DMS79 treated with DMSO at 0.1 percent for 48 hours (cell line): Measurements from ENCODE around the gene DRC7.

ENCODE experiments used
- DNase-seq: peaks from one replicate; lab custom pipeline; 2025; lab: John Stamatoyannopoulos, UW

The DRC7 gene, protein sequence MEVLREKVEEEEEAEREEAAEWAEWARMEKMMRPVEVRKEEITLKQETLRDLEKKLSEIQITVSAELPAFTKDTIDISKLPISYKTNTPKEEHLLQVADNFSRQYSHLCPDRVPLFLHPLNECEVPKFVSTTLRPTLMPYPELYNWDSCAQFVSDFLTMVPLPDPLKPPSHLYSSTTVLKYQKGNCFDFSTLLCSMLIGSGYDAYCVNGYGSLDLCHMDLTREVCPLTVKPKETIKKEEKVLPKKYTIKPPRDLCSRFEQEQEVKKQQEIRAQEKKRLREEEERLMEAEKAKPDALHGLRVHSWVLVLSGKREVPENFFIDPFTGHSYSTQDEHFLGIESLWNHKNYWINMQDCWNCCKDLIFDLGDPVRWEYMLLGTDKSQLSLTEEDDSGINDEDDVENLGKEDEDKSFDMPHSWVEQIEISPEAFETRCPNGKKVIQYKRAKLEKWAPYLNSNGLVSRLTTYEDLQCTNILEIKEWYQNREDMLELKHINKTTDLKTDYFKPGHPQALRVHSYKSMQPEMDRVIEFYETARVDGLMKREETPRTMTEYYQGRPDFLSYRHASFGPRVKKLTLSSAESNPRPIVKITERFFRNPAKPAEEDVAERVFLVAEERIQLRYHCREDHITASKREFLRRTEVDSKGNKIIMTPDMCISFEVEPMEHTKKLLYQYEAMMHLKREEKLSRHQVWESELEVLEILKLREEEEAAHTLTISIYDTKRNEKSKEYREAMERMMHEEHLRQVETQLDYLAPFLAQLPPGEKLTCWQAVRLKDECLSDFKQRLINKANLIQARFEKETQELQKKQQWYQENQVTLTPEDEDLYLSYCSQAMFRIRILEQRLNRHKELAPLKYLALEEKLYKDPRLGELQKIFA

DNA sequence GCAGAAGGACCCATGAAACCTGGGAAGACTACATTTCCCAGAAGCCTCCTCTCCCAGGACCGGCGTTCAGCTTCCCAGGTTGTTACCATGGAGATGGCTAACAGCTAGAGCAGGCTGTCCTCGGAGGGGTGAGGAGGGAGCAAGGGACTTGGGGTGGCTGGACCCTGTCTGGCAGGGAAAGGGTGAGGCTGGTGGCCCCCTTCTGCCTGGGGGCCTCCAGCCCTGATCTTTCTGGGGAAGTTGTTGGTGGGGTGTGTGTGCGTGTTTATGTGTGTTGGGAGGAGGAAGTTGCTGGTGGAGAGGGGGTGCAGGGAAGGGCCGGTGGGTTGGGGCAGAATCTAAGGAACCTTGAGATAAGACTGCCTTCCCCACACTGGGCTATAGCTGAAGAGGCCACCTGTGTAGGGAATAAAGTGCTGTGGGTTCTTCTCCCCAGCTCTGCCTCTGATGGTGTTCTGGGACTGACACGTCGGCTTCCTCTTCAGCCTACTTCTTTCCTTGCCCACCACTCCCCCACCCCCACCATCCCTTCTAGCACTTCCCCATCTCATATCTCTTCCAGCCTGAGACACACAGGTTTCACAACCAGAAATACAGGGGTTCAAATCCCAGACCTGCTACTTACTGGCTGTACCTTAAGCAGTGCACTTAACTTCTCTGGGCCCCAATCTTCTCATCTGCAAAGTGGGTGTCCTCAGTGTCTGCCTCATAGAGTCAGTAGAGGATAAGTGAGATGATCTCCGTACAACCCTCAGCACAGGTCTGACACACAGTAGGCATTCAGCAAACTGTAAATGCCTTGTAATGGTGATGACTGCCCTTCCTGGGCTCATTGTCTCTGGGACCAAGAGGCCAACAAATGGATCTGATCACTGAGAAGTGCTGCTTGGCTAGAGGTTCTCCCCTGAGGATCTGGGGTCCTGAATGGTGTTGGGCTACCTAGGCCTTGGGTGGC lies at the start of gene DRC7:
Gene DRC7 (plus strand): TSS at position 82 of the 955 bp plus-strand sequence. CDS start 3,144 bp downstream, outside the sequence.
- DNase-seq: peak; percentile 17

DNA sequence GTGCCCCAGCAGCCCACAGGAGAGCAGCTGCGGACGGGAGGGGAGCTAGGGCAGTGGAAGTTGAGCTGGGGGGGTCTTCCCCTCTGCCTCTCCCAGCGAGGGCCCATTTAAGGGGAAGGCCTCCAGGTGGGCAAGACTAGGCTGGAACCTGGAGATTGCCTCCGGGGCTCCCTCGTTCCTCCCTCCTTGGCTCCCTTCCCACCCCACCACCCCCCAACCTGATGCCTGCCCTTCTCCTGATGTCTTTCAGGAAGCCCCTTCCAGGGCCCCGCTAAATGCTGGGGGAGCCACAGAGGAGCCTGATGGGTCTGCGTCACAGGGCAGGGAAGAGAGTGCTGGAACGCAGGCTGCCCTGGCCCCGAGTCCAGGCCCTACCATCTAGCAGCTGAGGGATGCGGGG lies 49.4 kb upstream of the DRC7 start:
- no peak for DNase-seq

DNA sequence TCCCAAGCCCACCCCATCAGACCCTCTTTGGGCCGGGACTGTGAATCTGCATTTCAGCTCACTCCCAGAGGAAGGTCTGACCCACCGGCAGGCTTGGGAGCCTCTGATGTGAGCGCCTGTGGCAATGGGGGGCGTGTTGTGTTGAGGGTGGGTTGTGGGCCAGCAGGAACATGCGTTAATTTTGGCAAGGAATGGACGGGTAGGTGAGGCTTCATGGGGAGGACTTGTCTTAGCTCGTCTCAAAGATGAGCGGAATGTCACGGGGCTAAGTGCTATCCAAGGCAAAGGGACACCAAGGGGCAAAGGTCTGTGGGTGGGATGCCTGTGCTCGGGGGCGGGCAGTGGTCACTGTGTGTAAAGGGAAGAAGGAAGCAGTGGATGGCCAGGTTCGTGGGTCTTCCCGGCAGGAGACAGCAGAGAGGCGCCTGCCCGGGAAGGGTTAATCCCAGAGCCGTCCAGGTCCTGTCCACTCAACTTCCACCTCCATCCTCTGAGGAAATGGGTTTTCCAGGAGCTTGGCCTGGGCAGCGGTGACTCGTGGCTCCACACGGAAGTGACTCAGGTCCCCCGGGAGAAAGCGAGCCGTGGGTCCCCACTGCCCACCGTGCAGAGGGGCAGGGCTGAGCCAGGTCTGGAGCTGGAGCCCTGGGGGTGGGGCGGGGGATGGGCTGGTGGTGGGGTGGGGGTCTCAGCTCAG lies 48.8 kb upstream of the DRC7 start:
- DNase-seq: no peak

DNA sequence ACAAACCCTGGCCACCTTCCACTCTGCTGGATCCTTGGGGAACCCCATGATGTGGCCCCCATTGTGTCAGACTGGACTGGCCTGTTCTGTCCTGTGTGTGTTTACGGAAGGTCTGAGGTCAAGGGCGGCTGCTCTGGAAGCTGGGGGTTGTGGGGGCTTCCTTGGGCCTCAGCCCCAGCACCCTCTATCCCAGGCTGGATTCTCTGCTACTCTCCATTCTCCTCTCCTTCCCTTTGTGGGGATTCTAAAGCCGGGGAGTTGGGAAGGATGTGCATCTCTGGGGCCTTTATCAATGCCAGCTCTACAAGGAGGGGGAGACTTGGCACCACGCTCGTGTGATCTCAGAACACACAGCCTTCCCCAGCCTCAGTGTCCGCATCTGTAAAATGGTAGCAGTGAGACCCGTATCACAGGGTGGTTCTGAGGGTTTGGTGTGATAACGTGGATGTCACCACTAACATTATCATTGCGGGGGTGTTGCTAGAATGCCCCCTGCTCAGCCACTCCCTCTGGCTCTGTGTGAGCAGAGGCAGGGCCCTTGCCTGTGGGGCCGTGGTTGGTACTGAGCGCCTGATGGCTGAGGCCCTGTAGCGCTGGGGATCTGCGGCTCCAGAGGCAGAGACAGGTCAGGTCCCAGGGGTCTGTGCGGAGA lies 48.1 kb upstream of the DRC7 start:
- no peak for DNase-seq

DNA sequence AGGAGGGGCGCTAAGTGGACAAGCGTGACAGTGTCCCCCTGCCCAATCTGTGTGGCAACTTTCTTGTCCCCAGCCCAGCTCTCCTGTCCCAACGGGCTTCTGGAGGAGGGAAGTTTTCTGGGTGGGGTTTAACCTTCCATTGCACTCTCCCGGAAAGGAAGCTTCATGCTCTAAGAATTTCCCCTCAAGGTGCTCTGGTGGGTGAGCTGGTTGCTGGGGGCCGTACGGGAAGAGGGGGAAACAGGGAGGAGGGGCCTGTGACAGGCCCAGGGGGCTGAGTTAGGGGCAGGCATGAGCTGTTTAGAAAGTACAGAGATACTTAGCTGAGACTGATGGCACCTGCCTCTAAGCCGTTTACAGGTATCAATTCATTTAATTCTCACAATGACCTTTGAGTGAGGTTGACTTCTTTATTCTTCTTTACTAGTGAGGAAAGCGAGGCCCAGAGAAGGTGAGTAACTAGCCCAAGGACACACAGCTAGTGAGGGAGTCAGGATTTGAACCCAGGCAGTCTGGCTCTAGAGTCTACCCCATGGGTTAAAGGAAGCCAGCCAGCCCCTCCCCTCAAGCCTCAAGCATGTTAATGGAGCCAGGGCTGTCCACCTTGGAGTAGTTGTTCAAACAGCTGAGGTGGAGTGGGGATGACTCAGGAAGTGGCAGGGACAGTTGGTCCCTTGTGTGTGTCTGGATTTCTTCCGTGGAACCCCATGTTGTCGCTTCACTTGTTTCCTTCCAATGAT lies 47.3 kb upstream of the DRC7 start:
- no peak for DNase-seq

DNA sequence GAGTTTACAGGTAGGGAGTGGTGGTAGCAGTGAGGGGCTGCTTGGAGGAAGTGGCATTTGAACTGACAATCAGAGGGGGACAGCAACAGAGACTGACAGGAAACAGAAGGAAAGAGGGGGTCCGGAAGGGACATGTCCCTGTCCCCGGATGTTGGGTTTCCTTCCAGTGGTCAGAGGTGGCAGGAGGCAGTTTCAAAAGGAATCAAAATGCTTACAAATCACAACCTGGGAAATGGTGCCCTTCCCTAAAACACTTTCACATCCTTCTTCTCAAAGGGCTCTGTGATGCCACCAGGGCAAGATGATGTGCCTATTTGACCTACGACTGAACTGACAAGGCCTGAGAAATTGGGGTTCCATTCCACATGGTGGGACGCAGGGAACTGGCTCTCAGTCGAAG lies 46.5 kb upstream of the DRC7 start:
- no peak for DNase-seq

DNA sequence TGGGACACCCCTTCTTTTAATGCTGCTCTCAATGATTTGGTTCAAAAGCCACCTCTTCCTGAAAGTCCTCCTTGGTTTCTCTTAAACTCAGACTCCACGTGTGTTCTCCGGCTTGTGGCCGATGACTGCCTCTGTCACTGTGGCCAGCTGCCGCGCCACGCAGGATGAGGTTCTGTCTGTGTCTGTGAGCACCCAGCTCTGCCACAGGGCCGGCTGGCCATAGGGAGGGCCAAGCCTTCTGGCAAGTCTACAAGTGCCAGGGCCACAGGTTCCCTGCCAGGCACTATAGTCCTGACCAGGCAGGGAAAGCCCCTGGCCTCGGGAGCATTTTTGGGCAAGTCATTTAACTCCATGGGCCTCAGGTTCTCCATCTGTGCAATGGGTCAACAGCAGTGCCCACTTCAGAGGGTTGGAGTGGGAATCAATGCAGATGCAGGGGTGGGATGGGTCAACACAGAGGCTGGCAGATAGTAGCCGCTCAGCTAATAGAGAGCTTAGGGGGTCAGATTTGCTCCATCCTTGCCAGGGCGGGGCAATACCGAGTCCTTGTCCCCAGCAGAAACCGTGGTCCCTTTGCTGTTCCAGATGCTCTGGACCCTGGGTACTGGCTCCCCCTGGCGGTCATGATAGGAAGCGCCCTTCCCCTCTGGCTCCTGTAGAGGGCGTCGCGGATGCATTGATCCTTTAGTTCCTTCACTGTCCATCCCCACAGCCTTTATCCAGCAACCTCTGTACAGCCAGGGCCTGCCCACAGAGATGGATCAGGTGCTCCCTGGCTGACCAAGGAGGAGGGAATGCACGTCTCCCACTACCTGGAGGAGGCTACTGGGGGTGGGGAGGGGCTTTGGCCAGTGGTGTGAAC lies 45.8 kb upstream of the DRC7 start:
- DNase-seq: peak; percentile 2

DNA sequence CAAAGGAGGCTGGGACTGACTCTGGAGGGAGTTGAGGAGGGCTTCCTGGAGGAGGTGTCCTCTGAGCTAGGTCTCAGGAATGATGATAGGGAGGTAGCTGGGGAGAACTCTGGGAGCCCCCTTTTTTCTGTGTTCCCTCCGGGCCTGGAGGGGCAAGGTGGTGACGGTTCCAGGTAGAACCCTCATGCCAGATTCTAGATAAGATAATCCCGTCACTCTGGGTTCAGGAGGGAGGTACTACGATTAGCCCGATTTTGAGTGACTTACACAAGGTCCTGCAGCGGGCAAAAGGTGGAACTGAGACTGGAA lies 45.2 kb upstream of the DRC7 start:
- DNase-seq: no peak

DNA sequence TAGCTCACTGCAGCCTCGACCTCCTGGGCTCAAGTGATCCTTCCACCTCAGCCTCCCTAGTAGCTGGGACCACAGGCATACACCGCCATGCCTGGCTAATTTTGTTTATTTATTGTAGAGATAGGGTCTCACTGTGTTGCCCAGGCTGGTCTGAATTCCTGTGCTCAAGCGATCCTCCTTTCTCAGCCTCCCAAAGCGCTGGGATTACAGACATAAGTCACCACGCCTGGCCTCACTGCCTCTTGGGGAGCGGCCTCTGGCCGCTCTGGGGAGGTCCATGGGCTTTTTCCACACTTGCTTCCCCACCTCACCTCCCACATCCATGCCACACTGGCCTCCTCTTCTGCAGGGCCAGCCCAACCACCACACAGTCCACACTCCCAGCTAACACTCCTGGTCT lies 44.8 kb upstream of the DRC7 start:
- DNase-seq: no peak

DNA sequence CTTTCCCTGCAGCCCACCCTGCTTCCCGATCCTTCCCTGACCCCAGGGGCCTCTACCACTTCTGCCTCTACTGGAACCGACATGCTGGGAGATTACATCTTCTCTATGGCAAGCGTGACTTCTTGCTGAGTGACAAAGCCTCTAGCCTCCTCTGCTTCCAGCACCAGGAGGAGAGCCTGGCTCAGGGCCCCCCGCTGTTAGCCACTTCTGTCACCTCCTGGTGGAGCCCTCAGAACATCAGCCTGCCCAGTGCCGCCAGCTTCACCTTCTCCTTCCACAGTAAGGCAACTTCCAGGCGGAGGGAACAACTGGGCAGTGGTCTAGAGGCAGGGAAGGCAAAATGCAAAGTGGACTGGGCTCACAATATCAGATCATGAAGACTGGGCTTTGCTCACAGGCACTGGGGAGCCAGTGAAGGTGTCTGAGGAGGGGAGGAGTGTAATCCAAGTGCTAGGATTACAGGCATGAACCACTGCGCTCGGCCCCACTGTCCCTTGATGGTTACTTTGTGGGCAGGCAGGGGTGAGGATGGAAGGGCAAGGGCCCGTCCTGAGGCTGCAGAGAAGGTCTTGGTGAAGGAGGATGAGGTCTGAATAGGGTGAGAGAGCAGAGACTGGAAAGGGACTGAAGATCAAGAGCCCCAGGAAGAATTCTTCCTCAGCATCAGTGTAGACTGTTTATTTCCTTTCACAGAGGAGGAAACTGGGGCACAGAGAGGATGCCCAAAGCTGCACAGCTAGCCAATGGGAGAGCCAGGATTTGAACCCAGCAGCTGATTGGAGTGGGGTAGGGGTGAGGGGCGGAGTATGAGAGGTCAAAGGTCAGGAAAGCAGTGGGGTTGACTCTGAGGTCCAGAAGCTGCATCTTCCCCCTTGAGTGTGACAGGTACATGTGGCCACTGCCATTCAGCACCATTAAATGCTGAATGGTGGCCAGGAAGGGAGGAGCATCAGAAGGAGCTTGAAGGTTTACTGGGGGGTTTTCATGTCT lies 43.0 kb upstream of the DRC7 start:
- no peak for DNase-seq

DNA sequence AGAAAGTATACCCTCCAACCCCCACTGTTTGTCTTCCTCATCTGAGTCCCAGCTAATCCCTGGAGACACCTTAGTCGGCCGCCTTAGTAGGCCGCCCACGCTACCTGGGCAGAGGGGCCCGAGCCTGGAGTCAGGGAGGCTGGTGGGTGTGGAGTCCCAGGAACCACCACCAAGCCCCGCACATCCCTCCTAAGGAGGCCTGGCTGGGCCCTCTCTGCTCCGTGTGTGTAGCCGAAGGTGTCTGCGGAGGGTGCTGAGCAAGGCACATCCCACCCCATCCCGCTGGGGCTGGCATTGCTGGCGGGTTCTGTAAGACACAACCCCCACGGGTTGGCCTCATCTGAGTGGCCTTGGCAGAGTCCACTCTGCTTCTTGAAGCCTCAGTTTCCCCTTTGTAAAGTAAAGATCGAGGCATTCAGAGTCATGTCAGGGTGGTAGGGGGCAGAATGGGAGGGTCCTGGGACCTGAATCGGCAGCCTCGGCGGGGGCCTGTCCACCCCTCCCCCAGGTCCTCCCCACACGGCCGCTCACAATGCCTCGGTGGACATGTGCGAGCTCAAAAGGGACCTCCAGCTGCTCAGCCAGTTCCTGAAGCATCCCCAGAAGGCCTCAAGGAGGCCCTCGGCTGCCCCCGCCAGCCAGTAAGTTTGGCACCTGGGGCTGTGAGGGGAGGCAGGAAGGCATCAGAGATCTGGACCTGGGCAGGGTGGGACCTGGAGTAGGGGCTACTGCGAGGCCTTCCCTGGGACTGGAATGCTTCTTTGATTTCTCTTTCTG lies 41.7 kb upstream of the DRC7 start:
- DNase-seq: no peak

DNA sequence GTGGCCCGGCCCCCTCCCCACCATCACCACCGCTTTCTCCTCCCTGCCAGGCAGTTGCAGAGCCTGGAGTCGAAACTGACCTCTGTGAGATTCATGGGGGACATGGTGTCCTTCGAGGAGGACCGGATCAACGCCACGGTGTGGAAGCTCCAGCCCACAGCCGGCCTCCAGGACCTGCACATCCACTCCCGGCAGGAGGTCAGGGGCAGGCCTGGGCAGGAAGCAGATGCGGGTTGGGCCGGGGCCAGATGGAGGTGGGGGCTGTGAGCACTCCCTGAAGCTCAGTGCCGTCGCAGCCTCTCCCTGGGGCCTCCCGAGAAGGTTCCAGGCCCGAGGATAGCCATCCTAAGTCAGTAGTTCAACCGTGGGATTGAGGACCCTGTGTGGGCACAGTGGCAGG lies 40.7 kb upstream of the DRC7 start:
- no peak for DNase-seq

DNA sequence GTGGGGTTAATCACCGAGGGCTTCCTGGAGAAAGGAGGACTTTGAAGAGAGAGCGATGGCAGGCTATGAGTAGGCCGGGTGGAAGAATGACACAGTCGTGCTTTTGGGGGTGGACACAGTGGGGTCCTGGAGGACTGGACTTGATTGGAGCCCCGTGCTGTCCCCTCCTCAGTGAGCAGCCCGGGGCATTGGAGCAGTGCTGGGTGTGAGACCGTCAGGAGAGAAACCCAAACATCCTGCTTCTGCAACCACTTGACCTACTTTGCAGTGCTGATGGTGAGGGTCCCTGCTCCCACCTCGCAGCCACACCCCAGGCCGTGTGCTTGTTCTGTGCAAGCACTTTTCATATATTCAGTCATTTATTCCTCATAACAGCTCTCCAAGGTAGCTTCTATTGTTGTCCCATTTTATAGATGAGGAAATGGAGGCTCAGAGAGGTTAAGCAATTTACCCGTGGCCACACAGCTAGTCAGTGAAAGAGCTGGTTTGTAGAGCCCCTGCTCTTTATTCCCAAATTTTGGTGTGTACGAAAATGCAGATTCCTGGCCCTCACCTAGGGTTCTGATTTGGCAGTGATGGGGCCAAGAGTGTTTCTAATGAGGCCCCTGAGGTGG lies 38.2 kb upstream of the DRC7 start:
- DNase-seq: no peak

DNA sequence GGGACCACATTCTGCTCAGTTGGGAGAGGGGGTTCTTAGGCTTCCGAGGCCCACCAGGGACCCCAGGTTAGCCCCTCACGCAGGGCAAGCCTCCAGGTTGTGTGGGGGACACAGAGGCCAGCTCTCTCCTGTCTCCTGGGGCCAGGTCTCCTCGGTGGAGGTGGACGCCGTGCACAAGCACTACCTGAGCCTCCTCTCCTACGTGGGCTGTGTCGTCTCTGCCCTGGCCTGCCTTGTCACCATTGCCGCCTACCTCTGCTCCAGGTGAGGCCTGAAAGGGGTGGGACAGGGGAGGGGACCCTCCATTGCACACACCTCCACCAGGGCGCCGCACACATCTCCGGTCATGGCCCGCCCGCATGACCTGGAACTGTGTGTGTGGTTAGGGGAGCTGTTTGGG lies 37.4 kb upstream of the DRC7 start:
- no peak for DNase-seq

DNA sequence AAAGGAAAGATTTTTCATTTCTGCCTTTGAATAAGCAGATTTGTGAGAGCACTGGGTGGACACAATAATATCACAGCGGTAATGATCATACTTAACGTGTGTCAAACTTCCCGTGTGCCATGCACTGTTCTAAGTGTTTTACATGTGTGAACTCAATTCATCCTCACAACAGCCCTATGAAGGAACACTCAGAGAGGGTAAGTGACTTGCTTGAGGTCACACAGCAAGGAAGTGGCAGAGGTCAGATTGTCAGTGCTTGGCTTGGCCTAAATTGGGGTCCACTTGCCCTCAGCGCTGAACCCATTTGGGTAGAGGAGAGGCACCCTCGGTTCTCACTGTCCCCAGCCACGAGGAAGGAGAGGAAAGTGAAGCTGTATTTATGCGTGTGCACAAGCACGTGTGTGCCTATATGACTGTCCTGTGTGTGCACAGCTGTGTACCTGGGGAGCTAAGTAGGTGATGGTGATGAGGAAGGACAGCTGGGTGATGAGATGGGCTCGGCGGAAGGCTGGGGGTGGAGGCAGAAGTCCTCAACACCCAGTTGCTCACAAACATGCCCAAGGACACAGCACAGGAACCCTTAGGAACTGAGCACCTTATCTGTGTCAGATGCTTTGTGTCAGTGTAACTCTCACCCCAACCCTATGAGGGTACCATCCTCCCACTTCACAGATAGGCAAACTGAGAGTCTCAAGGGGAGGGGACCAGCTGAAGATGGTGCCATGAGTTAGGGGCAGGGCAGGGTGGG lies 36.3 kb upstream of the DRC7 start:
- no peak for DNase-seq
